GM12864 (cell line): Measurements from ENCODE around the gene ACSL1.
A peak's percentile ranks its signal among the peaks of the same experiment; 100 is the strongest.
"Not testable (repeated sequence)": the region's sequence is repeated elsewhere in the genome, so short reads cannot be mapped to it uniquely, and the experiment has no call there.

Source experiments
- DNase-seq: peaks from one replicate; pipeline ENCODE4 v3.0.0-alpha.2; 2011; ENCODE audit warnings: low read depth
- H3K4me3 ChIP-seq: 2 replicates; pipeline ENCODE4 v1.5.1; 2011; ENCODE audit warnings: mild to moderate bottlenecking, low read depth, low read length, control low read depth
- CTCF ChIP-seq: IDR thresholded peaks from 2 replicates; pipeline ENCODE4 v1.5.1; 2011; ENCODE audit warnings: low read depth, mild to moderate bottlenecking, moderate library complexity, low read length, control low read depth, inconsistent platforms; ENCODE audit errors: missing control alignments

Gene ACSL1

GRCh38 chr4:184750926-184751584 is 74.7 kb downstream of the ACSL1 start:
- TF ChIP-seq CTCF: no peak
- DNase-seq: no peak
- H3K4me3 ChIP-seq: no peak overlapping the region

GRCh38 chr4:184748251-184748652 is 77.5 kb downstream of the ACSL1 start:
- TF ChIP-seq CTCF: no peak
- DNase-seq: no peak
- no peak overlapping the region for H3K4me3 ChIP-seq

GRCh38 chr4:184747034-184747830 is 78.5 kb downstream of the ACSL1 start:
- no peak overlapping the region for H3K4me3 ChIP-seq
- DNase-seq: no peak

GRCh38 chr4:184745831-184746795 is 79.7 kb downstream of the ACSL1 start:
- peak; percentile 76 for TF ChIP-seq CTCF
- DNase-seq: peak; percentile 42
- H3K4me3 ChIP-seq: no peak overlapping the region

More at GRCh38 chr4:184747034-184747830, 78.5 kb downstream of the ACSL1 start:
- no peak for TF ChIP-seq CTCF

- H3K4me3 ChIP-seq: no peak overlapping the region
- DNase-seq: no peak
- TF ChIP-seq CTCF: no peak
These were observed 81.5 kb downstream of the ACSL1 start for GRCh38 chr4:184744236-184744635.

GRCh38 chr4:184743650-184744049 is 82.1 kb downstream of the ACSL1 start:
- DNase-seq: no peak
- H3K4me3 ChIP-seq: no peak overlapping the region
- TF ChIP-seq CTCF: no peak

- H3K4me3 ChIP-seq, DNase-seq: not testable (repeated sequence)
These were observed 84.1 kb downstream of the ACSL1 start for GRCh38 chr4:184741651-184742050.
